ENCODE data around the gene DCBLD2.

GRCh38 chr3:98821063-98821462 is 80.4 kb downstream of the DCBLD2 start:
- TF ChIP-seq EP300 (IDR thresholded peaks at IDR 0.05; ENCODE audit: borderline replicate concordance in 1 of 2, low read depth in 1 of 2, low read length in 1 of 2) (0 out of 4 replicates have a peak, but pooled peaks of 1 of the 2 experiments have one; percentile 18), CTCF (IDR thresholded peaks at IDR 0.05) (no peak), EZH2phosphoT487 (IDR thresholded peaks at IDR 0.05; ENCODE audit: borderline replicate concordance, low read depth) (no peak), MEF2A (IDR thresholded peaks at IDR 0.05; ENCODE audit: borderline replicate concordance, low read depth) (no peak), POLR2AphosphoS5 (IDR thresholded peaks at IDR 0.05; ENCODE audit: low read depth, low read length) (peak; percentile 17; the same call in 1 of the 2 replicates), TCF12 (IDR thresholded peaks at IDR 0.05) (peak; percentile 58), FOXJ3 (CRISPR knock-in tag; IDR thresholded peaks at IDR 0.05) (no peak), TAF1 (IDR thresholded peaks at IDR 0.05; ENCODE audit: borderline replicate concordance, low read depth, low read length) (no peak), PBX3 (IDR thresholded peaks at IDR 0.05) (no peak), JUND (IDR thresholded peaks at IDR 0.05) (no peak), RXRA (IDR thresholded peaks at IDR 0.05; ENCODE audit: borderline replicate concordance, low read depth) (no peak), TEAD4 (IDR thresholded peaks at IDR 0.05; ENCODE audit: borderline replicate concordance, insufficient read depth) (no peak), IRF3 (IDR thresholded peaks at IDR 0.05; ENCODE audit: low read depth, low read length) (no peak)
